Measurements from ENCODE around the gene NPC1L1.

The NPC1L1 gene

GRCh38 chr7:44484482-44485313, 56.4 kb downstream of the NPC1L1 start:
- DNase-seq: no peak
- in situ Hi-C loops (cut with HindIII; ENCODE audit: low pct_ligation_motif_present, low pct_unique_long_range_greater_than_20kb, low sequenced_read_pairs): no loop called here

DNA sequence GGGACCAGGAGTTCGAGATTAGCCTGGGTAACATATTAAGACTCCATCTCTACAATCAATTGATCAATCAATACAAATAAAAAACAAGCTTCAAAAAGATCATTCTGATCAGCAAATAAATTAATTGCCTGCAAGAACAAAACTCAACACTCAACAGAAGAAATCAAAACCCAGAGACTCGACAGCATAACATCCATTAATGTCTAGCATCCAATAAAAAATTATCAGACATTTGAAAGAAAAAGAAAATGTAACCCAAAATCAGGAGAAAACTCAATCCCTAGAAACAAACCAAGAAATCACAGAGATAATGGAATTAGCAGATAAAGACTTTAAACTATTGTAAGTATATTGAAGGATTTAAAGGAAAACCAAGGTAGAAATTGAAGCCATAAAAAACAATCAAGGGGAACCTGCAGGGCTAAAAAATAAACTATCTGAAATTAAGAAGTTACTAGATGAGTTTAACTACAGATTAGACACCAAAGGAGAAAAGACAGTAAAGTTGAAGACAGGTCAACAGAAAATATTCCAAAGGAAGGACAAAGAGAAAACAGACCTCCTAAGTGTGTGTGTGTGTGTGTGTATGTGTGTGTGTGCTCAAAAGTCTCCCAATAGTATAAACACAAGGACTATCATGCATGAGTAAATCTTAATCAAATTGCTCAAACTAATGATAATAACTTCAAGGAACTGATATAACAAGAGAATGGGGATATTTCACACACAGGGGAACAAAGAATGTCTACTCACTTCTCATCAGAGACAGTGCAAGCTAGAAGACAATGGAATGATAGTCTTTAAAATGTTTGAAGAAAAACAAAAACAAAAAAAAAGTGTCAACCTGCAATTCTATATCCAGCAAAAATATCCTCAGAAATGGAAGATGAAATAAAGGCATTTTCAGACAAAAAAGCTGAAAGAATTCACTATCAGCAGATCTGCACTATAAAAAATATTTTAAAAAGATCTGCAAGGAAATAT, 58.3 kb downstream of the NPC1L1 start:
- DNase-seq: no peak
- in situ Hi-C loops (cut with HindIII; ENCODE audit: low pct_ligation_motif_present, low pct_unique_long_range_greater_than_20kb, low sequenced_read_pairs): no loop called here

DNA sequence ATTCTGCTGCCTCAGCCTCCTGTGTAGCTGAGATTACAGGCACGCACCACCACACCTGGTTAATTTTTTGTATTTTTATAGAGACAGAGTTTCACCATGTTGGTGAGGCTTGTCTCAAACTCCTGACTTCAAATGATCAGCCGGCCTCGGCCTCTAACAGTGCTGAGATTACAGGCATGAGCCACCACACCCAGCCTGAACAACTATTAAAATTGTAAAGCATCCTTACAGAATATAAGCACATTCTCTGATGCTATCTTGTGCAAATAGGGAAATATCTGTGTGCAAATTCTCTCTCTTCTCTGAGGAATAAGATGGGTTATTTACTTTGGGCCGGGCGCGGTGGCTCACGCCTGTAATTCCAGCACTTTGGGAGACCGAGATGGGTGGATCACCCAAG, 63.2 kb downstream of the NPC1L1 start:
- in situ Hi-C loops (cut with HindIII; ENCODE audit: low pct_ligation_motif_present, low pct_unique_long_range_greater_than_20kb, low sequenced_read_pairs): no loop called here
- DNase-seq: no peak

GRCh38 chr7:44477063-44477830, 63.9 kb downstream of the NPC1L1 start:
- DNase-seq: peak; percentile 87
- in situ Hi-C loops (cut with HindIII; ENCODE audit: low pct_ligation_motif_present, low pct_unique_long_range_greater_than_20kb, low sequenced_read_pairs): no loop called here

GRCh38 chr7:44476313-44476712, 64.8 kb downstream of the NPC1L1 start:
- no peak for DNase-seq
- in situ Hi-C loops (cut with HindIII; ENCODE audit: low pct_ligation_motif_present, low pct_unique_long_range_greater_than_20kb, low sequenced_read_pairs): no loop called here

GRCh38 chr7:44473295-44473694, 67.8 kb downstream of the NPC1L1 start:
- DNase-seq: peak; percentile 68
- in situ Hi-C loops (cut with HindIII; ENCODE audit: low pct_ligation_motif_present, low pct_unique_long_range_greater_than_20kb, low sequenced_read_pairs): no loop called here

- no peak for DNase-seq
- in situ Hi-C loops (cut with HindIII; ENCODE audit: low pct_ligation_motif_present, low pct_unique_long_range_greater_than_20kb, low sequenced_read_pairs): no loop called here
These were observed 68.3 kb downstream of the NPC1L1 start for GRCh38 chr7:44472843-44473242.

GRCh38 chr7:44471850-44472249, 69.3 kb downstream of the NPC1L1 start:
- in situ Hi-C loops (cut with HindIII; ENCODE audit: low pct_ligation_motif_present, low pct_unique_long_range_greater_than_20kb, low sequenced_read_pairs): no loop called here
- no peak for DNase-seq

- in situ Hi-C loops (cut with HindIII; ENCODE audit: low pct_ligation_motif_present, low pct_unique_long_range_greater_than_20kb, low sequenced_read_pairs): no loop called here
- DNase-seq: no peak
These were observed 69.7 kb downstream of the NPC1L1 start for GRCh38 chr7:44471436-44471835.

DNA sequence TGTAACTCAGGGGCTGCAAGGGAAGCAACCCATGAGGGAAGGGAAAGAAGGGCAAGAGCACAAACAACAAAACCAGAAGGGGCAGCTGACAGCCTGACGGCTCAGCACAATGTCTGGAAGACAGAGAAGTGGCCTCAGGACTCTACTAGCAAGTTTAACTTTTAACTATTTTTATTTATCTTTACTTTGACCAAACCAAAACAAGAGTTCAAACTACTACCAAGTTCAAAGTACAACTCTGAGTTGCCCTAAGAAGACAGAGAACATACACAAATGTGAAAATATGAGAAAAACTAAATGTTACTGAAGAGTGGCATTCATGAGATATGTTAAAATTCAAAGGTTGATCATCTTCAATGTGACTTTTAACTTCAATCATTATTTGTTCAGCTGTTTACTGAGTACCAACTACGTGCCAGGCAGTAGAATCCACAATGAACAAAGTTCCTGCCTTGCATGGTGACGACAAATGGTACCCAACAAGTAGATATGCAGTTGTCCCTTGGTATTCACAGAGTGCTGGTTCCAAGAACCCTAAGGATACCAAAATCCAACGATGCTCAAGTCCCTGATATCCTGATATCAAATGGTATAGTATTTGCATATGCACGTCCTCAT, 70.4 kb downstream of the NPC1L1 start:
- no peak for DNase-seq
- in situ Hi-C loops (cut with HindIII; ENCODE audit: low pct_ligation_motif_present, low pct_unique_long_range_greater_than_20kb, low sequenced_read_pairs): no loop called here

DNA sequence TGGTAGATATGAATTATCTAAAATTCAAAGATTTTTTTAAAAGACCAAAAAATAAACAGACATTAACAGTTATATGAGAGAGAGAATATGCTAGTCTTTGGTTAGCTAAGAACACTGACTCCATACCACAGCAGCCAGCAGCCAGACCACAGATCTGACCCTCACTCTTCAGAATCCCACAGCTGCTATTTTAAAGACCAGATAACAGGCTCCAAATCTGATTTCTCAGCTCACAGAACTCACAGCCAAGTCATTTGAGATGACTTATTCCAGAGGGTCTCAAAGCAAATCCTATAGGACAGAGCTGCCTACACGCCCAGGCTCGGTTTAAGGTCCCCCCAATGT, 71.0 kb downstream of the NPC1L1 start:
- in situ Hi-C loops (cut with HindIII; ENCODE audit: low pct_ligation_motif_present, low pct_unique_long_range_greater_than_20kb, low sequenced_read_pairs): no loop called here
- DNase-seq: no peak

DNA sequence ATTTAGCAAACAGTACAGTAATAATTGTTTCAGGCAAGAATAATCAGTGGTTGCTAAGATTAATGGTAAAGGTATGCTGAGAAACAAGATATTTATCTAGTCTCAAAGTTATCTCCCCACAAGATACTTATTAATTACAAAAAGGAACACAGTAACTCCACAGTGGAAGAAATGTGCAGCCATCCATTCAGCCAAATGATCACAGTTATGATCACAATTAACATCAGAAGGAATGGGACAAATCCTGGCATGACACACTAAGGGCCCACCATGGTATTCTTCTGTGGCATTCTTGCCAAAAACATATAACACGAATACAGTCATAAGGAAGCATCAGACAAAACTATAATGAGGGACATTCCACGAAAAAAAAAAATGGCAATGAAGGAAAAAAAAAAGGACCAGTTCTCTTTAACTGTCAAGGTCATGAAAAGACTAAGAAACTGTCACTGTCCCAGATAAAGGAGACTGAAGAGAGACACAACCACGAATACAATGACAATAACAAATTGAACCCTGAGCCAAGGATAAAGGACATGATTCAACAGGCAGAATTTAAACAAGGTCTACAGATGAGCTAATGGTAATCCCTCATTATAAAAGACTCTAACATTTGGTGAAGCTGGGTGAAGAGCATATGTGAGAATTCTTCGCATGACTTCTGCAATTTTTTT, 71.5 kb downstream of the NPC1L1 start:
- DNase-seq: peak; percentile 37
- in situ Hi-C loops (cut with HindIII; ENCODE audit: low pct_ligation_motif_present, low pct_unique_long_range_greater_than_20kb, low sequenced_read_pairs): no loop called here

DNA sequence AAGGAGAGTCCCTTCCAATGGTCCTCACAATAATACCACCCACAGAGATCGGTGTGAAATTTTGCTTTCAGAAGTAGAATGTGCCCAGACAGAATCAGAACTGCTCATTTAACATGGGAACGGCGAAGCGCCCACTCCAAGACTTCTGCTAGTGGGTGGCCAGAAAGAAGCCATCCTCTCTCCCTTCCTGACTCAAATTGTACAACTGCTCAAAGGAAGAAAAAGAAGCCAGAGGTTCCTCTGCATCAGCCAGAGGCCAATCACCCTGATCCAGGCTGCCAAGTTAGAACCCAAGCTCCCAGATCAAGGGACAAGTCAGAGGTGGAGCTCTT, 73.9 kb downstream of the NPC1L1 start:
- no peak for DNase-seq
- in situ Hi-C loops (cut with HindIII; ENCODE audit: low pct_ligation_motif_present, low pct_unique_long_range_greater_than_20kb, low sequenced_read_pairs): no loop called here

- in situ Hi-C loops (cut with HindIII; ENCODE audit: low pct_ligation_motif_present, low pct_unique_long_range_greater_than_20kb, low sequenced_read_pairs): no loop called here
- no peak for DNase-seq
These were observed 74.6 kb downstream of the NPC1L1 start for GRCh38 chr7:44466300-44467216.

DNA sequence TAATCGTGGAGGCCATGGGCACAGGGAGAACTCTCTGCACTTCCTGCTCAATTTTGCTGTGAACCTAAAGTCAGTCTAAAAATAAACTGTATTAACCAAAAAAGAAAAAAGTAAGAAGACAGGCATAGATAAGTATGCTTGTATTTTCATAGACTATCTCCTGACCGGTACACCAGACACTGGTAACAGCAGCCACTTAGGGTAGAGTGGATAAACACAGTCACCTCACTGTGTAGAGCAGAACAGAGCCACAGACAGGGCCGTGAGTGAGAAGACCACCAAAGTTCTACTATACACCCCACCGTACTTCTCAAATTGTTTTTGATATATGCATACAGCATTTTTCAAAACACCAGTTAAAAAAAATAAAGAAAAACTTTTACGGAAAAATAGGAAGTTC, 75.6 kb downstream of the NPC1L1 start:
- in situ Hi-C loops (cut with HindIII; ENCODE audit: low pct_ligation_motif_present, low pct_unique_long_range_greater_than_20kb, low sequenced_read_pairs): no loop called here
- DNase-seq: no peak

GRCh38 chr7:44463169-44463808, 77.8 kb downstream of the NPC1L1 start:
- peak; percentile 49 for DNase-seq
- in situ Hi-C loops (cut with HindIII; ENCODE audit: low pct_ligation_motif_present, low pct_unique_long_range_greater_than_20kb, low sequenced_read_pairs): no loop called here

Data from ACHN (cell line).